Measurements from ENCODE around the gene GASK1A.

Gene GASK1A

DNA sequence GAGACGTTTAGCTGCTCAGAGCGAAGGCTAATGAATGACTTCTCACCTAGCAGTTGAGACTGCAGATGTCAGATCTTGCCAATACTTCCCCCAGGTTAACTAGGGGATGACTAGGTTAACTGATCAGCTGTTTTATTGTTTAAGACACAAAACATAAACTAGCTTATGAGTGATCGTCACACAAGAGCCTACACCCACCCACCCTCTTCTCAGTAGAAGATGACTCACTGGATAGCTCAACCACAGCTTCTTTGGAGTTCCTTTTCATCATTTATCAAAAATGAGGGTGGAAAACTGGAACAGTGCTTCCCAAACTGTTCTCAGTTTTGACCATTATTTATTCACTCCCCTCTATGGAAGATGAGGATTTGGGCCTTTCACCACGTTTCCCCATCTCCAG, 25.2 kb downstream of the GASK1A start:
- ATAC-seq (ENCODE audit: insufficient read depth, low read depth) (no peak), DNase-seq (no peak)
- H3K9me3 ChIP-seq (ENCODE audit: insufficient read depth, low read length, severe bottlenecking), result no peaks in the 10 kb centered on the region
- no peaks in the 10 kb centered on the region for H3K27me3 ChIP-seq (ENCODE audit: insufficient read depth, low read length, poor library complexity)
- no peak overlapping the region for H3K9ac ChIP-seq (ENCODE audit: low read depth, low read length)
- no peaks in the 10 kb centered on the region for H3K4me1 ChIP-seq (ENCODE audit: insufficient read depth, low read length)
- H3K4me2 ChIP-seq (ENCODE audit: insufficient read depth, low read length), result no peak overlapping the region
- no peak overlapping the region for H2AFZ ChIP-seq (ENCODE audit: low read depth, low read length)
- no peaks in the 10 kb centered on the region for H3K79me2 ChIP-seq (ENCODE audit: insufficient read depth, low read length)
- no peaks in the 10 kb centered on the region for H3K36me3 ChIP-seq (ENCODE audit: insufficient read depth, low read length)
- no peak for TF ChIP-seq EZH2 (IDR thresholded peaks at IDR 0.05; ENCODE audit: borderline replicate concordance, low read depth, low read length, severe bottlenecking)
- TF ChIP-seq, protein P1, sequence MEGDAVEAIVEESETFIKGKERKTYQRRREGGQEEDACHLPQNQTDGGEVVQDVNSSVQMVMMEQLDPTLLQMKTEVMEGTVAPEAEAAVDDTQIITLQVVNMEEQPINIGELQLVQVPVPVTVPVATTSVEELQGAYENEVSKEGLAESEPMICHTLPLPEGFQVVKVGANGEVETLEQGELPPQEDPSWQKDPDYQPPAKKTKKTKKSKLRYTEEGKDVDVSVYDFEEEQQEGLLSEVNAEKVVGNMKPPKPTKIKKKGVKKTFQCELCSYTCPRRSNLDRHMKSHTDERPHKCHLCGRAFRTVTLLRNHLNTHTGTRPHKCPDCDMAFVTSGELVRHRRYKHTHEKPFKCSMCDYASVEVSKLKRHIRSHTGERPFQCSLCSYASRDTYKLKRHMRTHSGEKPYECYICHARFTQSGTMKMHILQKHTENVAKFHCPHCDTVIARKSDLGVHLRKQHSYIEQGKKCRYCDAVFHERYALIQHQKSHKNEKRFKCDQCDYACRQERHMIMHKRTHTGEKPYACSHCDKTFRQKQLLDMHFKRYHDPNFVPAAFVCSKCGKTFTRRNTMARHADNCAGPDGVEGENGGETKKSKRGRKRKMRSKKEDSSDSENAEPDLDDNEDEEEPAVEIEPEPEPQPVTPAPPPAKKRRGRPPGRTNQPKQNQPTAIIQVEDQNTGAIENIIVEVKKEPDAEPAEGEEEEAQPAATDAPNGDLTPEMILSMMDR (IDR thresholded peaks at IDR 0.05; ENCODE audit: borderline replicate concordance, extremely low read depth, low read length, poor library complexity, severe bottlenecking), result no peak
- H3K4me3 ChIP-seq (ENCODE audit: low read depth in 1 of 2, low read length in 2 of 2), result no peak overlapping the region
- no peak overlapping the region for H3K27ac ChIP-seq (ENCODE audit: low read length)
- H4K20me1 ChIP-seq (ENCODE audit: insufficient read depth, low read length), result no peaks in the 10 kb centered on the region

DNA sequence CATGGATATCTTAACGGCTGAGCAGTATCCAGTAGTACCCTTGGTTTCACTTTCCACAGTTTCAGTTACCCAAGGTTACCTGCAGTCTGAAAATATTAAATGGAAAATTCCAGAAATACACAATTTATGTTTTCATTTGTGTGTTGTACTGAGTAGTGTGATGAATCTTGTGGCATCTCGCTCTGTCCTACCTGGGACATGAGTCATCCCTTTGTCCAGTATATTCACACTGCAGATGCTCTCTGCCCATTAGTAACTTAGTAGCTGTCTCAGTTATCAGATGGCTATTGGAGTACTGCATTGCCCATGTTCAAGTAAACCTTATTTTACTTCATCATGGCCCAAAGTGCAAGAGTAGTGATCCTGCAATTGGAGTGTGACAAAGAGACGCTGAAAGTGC, 26.1 kb downstream of the GASK1A start:
- H3K4me2 ChIP-seq (ENCODE audit: insufficient read depth, low read length), result no peak overlapping the region
- ATAC-seq (ENCODE audit: insufficient read depth, low read depth), result no peak
- H3K9ac ChIP-seq (ENCODE audit: low read depth, low read length), result no peak overlapping the region
- H3K4me1 ChIP-seq (ENCODE audit: insufficient read depth, low read length), result no peaks in the 10 kb centered on the region
- no peaks in the 10 kb centered on the region for H3K36me3 ChIP-seq (ENCODE audit: insufficient read depth, low read length)
- H3K4me3 ChIP-seq (ENCODE audit: low read depth in 1 of 2, low read length in 2 of 2), result no peak overlapping the region
- H4K20me1 ChIP-seq (ENCODE audit: insufficient read depth, low read length), result no peaks in the 10 kb centered on the region
- no peak for DNase-seq
- no peaks in the 10 kb centered on the region for H3K27me3 ChIP-seq (ENCODE audit: insufficient read depth, low read length, poor library complexity)
- H3K9me3 ChIP-seq (ENCODE audit: insufficient read depth, low read length, severe bottlenecking), result no peaks in the 10 kb centered on the region
- TF ChIP-seq, protein P1 (IDR thresholded peaks at IDR 0.05; ENCODE audit: borderline replicate concordance, extremely low read depth, low read length, poor library complexity, severe bottlenecking), result no peak
- TF ChIP-seq EZH2 (IDR thresholded peaks at IDR 0.05; ENCODE audit: borderline replicate concordance, low read depth, low read length, severe bottlenecking), result no peak
- no peak overlapping the region for H3K27ac ChIP-seq (ENCODE audit: low read length)
- no peaks in the 10 kb centered on the region for H3K79me2 ChIP-seq (ENCODE audit: insufficient read depth, low read length)
- H2AFZ ChIP-seq (ENCODE audit: low read depth, low read length), result no peak overlapping the region

DNA sequence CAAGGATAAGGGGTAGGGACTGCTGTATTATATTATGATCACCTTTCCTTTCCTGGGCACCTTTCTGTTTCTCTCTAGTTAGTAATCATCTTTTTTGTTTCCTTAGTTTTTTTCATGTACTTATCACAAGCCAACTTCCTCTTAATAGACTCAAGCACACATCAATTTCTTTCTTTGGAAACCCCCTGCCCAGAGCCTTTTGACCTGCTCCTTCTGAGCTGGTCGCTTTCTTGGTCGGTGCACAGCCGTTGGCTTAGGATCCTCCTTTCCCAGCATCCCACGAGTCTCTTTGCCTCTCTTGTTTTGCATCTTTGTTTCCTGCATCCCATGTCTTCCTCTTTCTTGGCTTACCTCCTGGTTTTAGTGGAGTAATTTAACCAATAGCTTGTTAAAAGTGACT, 26.9 kb downstream of the GASK1A start:
- DNase-seq, result no peak
- Histone ChIP-seq H3K27ac (ENCODE audit: low read length) (no peak overlapping the region), H3K4me3 (ENCODE audit: low read depth in 1 of 2, low read length in 2 of 2) (no peak overlapping the region), H3K4me2 (ENCODE audit: insufficient read depth, low read length) (no peak overlapping the region), H3K9me3 (ENCODE audit: insufficient read depth, low read length, severe bottlenecking) (no peaks in the 10 kb centered on the region), H3K36me3 (ENCODE audit: insufficient read depth, low read length) (no peaks in the 10 kb centered on the region), H3K27me3 (ENCODE audit: insufficient read depth, low read length, poor library complexity) (no peaks in the 10 kb centered on the region), H3K79me2 (ENCODE audit: insufficient read depth, low read length) (no peaks in the 10 kb centered on the region), H3K9ac (ENCODE audit: low read depth, low read length) (no peak overlapping the region), H4K20me1 (ENCODE audit: insufficient read depth, low read length) (no peaks in the 10 kb centered on the region), H3K4me1 (ENCODE audit: insufficient read depth, low read length) (no peaks in the 10 kb centered on the region), H2AFZ (ENCODE audit: low read depth, low read length) (no peak overlapping the region)
- no peak for TF ChIP-seq EZH2 (IDR thresholded peaks at IDR 0.05; ENCODE audit: borderline replicate concordance, low read depth, low read length, severe bottlenecking)
- TF ChIP-seq, protein P1 (IDR thresholded peaks at IDR 0.05; ENCODE audit: borderline replicate concordance, extremely low read depth, low read length, poor library complexity, severe bottlenecking), result no peak
- no peak for ATAC-seq (ENCODE audit: insufficient read depth, low read depth)

DNA sequence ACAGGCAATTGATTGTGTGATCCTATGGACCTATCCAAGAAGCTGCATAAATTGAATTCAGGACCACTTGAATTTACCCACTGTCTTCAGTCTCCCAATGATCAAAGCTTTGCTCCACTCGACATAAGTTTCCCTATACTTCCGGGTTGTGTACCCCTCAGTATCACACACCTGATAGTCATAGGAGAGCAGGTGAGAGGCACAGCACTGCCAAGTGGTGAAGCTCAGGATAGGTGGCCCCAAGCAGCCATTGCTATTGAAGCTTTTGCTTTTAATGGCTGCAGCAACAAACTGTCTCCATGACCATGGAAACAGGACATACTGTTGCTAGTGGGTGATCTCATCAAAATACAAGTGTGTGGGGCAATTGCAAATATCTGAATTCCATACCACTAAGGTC, 27.7 kb downstream of the GASK1A start:
- Histone ChIP-seq H3K4me2 (ENCODE audit: insufficient read depth, low read length) (no peak overlapping the region), H3K4me1 (ENCODE audit: insufficient read depth, low read length) (no peaks in the 10 kb centered on the region), H3K79me2 (ENCODE audit: insufficient read depth, low read length) (no peaks in the 10 kb centered on the region), H3K27me3 (ENCODE audit: insufficient read depth, low read length, poor library complexity) (no peaks in the 10 kb centered on the region), H3K27ac (ENCODE audit: low read length) (no peak overlapping the region), H3K36me3 (ENCODE audit: insufficient read depth, low read length) (no peaks in the 10 kb centered on the region), H2AFZ (ENCODE audit: low read depth, low read length) (no peak overlapping the region), H3K4me3 (ENCODE audit: low read depth in 1 of 2, low read length in 2 of 2) (no peak overlapping the region), H3K9me3 (ENCODE audit: insufficient read depth, low read length, severe bottlenecking) (peaks cover 5% of the 10 kb centered on the region), H4K20me1 (ENCODE audit: insufficient read depth, low read length) (no peaks in the 10 kb centered on the region), H3K9ac (ENCODE audit: low read depth, low read length) (no peak overlapping the region)
- TF ChIP-seq EZH2 (IDR thresholded peaks at IDR 0.05; ENCODE audit: borderline replicate concordance, low read depth, low read length, severe bottlenecking), result no peak
- TF ChIP-seq, protein P1 (IDR thresholded peaks at IDR 0.05; ENCODE audit: borderline replicate concordance, extremely low read depth, low read length, poor library complexity, severe bottlenecking), result no peak
- DNase-seq (no peak), ATAC-seq (ENCODE audit: insufficient read depth, low read depth) (no peak)
